ENCODE data around the gene ACOX2.

ACOX2 gene

DNA sequence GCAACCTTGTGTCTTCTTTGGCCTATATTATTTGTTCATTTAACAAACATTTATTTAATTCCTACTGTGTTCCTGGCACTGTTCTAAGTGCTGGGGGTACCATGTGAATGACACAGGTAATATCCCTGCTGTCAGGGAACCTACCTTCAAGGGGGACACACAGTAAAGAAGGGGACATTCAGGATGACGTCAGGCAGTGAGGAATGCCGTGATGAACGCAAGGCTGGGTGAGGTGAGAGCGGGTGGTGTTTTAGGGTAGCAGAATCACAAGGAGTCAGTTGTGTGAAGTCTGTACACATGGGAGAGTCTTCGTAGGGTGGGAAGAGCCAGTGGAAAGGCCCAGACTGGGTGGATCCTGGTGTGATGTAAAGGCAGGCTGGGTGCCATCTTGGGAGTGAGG is 41.9 kb upstream of the ACOX2 start:
- Histone ChIP-seq H3K4me1 (ENCODE audit: control insufficient read depth, low read length) (peaks cover 14% of the 10 kb centered on the region), H3F3A (ENCODE audit: control insufficient read depth, insufficient read depth) (no peaks in the 10 kb centered on the region), H3K27ac (ENCODE audit: low read depth, low read length) (no peak overlapping the region), H3K27me3 (ENCODE audit: control insufficient read depth, low read length) (peaks cover 6% of the 10 kb centered on the region; the same call in 1 of the 2 replicates), H3K9me2 (replicated peaks; ENCODE audit: control insufficient read depth, low read length) (no peaks in the 10 kb centered on the region), H4K20me1 (ENCODE audit: control insufficient read depth, insufficient read depth, low read depth, low read length) (no peaks in the 10 kb centered on the region), H3K9me3 (ENCODE audit: control insufficient read depth, insufficient read depth, low read length) (no peaks in the 10 kb centered on the region), H3K79me2 (ENCODE audit: control insufficient read depth, low read length) (no peaks in the 10 kb centered on the region), H3K4me3 (ENCODE audit: low read length) (no peak overlapping the region), H3K4me2 (ENCODE audit: low read length) (no peak overlapping the region), H3K36me3 (ENCODE audit: control insufficient read depth, low read length) (no peaks in the 10 kb centered on the region)
- TF ChIP-seq, protein P1, sequence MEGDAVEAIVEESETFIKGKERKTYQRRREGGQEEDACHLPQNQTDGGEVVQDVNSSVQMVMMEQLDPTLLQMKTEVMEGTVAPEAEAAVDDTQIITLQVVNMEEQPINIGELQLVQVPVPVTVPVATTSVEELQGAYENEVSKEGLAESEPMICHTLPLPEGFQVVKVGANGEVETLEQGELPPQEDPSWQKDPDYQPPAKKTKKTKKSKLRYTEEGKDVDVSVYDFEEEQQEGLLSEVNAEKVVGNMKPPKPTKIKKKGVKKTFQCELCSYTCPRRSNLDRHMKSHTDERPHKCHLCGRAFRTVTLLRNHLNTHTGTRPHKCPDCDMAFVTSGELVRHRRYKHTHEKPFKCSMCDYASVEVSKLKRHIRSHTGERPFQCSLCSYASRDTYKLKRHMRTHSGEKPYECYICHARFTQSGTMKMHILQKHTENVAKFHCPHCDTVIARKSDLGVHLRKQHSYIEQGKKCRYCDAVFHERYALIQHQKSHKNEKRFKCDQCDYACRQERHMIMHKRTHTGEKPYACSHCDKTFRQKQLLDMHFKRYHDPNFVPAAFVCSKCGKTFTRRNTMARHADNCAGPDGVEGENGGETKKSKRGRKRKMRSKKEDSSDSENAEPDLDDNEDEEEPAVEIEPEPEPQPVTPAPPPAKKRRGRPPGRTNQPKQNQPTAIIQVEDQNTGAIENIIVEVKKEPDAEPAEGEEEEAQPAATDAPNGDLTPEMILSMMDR (IDR thresholded peaks at IDR 0.05; ENCODE audit: low read depth, low read length, poor library complexity, severe bottlenecking) = no peak
- no peak for TF ChIP-seq EZH2phosphoT487 (IDR thresholded peaks at IDR 0.05; ENCODE audit: borderline replicate concordance, low read length)

- TF ChIP-seq, protein P1 (IDR thresholded peaks at IDR 0.05; ENCODE audit: low read depth, low read length, poor library complexity, severe bottlenecking) = no peak
- TF ChIP-seq EZH2phosphoT487 (IDR thresholded peaks at IDR 0.05; ENCODE audit: borderline replicate concordance, low read length) = no peak
- Histone ChIP-seq H3K9me2 (replicated peaks; ENCODE audit: control insufficient read depth, low read length) (no peaks in the 10 kb centered on the region), H3K4me1 (ENCODE audit: control insufficient read depth, low read length) (peaks cover 13% of the 10 kb centered on the region), H3K4me3 (ENCODE audit: low read length) (no peak within 1 kb of the TSS), H3F3A (ENCODE audit: control insufficient read depth, insufficient read depth) (no peaks in the 10 kb centered on the region), H3K79me2 (ENCODE audit: control insufficient read depth, low read length) (no peaks in the 10 kb centered on the region), H3K27me3 (ENCODE audit: control insufficient read depth, low read length) (peaks cover 6% of the 10 kb centered on the region; the same call in 1 of the 2 replicates), H4K20me1 (ENCODE audit: control insufficient read depth, insufficient read depth, low read depth, low read length) (no peaks in the 10 kb centered on the region), H3K36me3 (ENCODE audit: control insufficient read depth, low read length) (no peaks in the 10 kb centered on the region), H3K27ac (ENCODE audit: low read depth, low read length) (no peak within 1 kb of the TSS), H3K4me2 (ENCODE audit: low read length) (no peak within 1 kb of the TSS), H3K9me3 (ENCODE audit: control insufficient read depth, insufficient read depth, low read length) (no peaks in the 10 kb centered on the region)
These were observed 40.4 kb upstream of the ACOX2 start, which contains the start of gene FAM107A for GRCh38 chr3:58577269-58577821. FAM107A (minus strand) TSS chr3:58577391; CDS start chr3:58569860, 7,531 bp downstream.

DNA sequence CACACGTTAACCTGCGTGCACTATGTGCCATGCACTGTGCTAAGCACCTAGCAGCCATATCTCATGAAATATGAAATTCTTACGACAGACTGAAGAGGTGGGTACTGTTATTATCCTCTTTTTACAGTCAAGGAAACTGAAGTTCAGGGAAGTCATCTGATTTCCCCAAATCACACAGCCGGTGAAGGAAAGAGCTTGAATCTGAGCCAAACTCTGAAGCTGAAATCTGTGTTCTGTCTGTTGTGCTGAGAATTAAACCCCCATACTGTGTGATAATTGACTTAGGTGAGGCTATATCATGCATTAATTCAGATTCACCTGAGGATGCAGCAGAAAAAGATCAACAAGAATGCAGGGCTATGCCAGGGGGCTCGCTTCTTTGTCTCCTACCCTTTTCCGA is 39.7 kb upstream of the ACOX2 start:
- Histone ChIP-seq H3K27me3 (ENCODE audit: control insufficient read depth, low read length) (peaks cover 6% of the 10 kb centered on the region; the same call in 1 of the 2 replicates), H4K20me1 (ENCODE audit: control insufficient read depth, insufficient read depth, low read depth, low read length) (no peaks in the 10 kb centered on the region), H3K4me3 (ENCODE audit: low read length) (no peak overlapping the region), H3K4me2 (ENCODE audit: low read length) (no peak overlapping the region), H3K4me1 (ENCODE audit: control insufficient read depth, low read length) (peaks cover 7% of the 10 kb centered on the region), H3K36me3 (ENCODE audit: control insufficient read depth, low read length) (no peaks in the 10 kb centered on the region), H3K9me2 (replicated peaks; ENCODE audit: control insufficient read depth, low read length) (no peaks in the 10 kb centered on the region), H3K9me3 (ENCODE audit: control insufficient read depth, insufficient read depth, low read length) (no peaks in the 10 kb centered on the region), H3F3A (ENCODE audit: control insufficient read depth, insufficient read depth) (no peaks in the 10 kb centered on the region), H3K27ac (ENCODE audit: low read depth, low read length) (no peak overlapping the region), H3K79me2 (ENCODE audit: control insufficient read depth, low read length) (no peaks in the 10 kb centered on the region)
- no peak for TF ChIP-seq EZH2phosphoT487 (IDR thresholded peaks at IDR 0.05; ENCODE audit: borderline replicate concordance, low read length)
- TF ChIP-seq, protein P1 (IDR thresholded peaks at IDR 0.05; ENCODE audit: low read depth, low read length, poor library complexity, severe bottlenecking) = no peak

Measured in DOHH2 (cell line).